ENCODE results near the gene POLR1A.

POLR1A gene

DNA sequence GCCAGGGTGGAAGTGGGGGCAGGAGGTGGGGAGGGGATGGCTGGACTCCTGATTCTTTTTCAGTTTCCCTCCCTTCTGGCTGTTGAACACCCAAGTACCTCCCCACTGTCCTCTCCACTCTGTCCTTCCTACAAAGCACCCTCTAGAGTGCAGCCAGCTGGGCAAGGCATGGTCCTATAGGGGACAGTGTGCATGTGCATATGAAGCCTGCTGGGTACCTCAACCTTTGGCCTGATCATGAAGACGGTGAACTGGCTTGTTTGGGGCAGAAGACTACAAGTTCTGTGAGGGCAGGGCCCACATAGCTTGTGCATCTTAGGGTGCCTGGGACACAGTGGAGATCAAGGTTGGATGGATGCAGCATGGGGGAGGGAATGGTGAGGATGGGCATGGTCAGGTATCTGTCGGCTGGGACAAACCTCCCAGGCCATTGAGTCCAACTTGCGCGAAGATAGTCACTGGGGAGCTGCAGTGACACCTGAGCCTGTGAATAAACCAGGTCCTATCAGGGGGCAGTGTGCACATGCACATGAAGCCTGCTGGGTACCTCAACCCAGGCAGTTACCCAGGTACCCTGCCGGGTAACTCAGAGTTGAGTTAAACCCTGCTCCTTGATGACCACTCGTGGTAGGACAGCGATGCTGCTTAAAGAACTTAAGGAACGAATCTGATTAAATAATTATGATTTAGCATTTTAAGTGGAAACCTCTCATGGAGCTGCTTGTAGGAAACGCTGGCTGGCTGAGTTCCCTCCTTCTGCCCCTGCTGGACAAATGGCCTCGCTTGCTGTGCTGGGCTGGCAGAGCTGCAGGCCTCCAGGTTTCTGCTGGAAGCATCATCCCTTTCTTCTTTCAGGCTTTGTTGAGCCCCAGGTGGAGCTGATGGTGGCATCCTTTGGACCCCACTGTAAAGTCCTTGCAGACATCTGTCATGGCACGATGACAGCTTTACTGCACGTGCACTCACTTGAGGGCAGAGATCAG lies 84.0 kb downstream of the POLR1A start:
- no peak for DNase-seq

DNA sequence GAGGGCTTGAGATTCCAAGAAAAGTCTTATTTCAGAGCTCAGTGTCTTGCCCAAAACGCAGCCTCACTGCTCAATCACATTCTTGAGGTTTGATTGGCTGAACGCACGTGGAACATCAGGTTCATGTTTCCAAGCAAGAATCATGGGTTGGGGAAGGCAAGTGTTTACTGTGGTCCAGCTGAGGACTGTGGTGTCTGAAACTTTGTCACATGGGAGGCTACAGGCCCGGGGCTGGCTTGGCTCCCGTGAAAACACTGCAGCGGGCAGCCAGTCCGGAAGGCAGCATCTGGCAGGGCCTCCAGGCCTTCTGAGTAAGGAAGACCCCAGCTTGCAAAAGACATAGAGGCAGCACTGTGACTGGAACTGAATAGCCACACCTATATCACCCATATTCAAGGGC lies 84.7 kb downstream of the POLR1A start:
- peak; percentile 26 for DNase-seq

DNA sequence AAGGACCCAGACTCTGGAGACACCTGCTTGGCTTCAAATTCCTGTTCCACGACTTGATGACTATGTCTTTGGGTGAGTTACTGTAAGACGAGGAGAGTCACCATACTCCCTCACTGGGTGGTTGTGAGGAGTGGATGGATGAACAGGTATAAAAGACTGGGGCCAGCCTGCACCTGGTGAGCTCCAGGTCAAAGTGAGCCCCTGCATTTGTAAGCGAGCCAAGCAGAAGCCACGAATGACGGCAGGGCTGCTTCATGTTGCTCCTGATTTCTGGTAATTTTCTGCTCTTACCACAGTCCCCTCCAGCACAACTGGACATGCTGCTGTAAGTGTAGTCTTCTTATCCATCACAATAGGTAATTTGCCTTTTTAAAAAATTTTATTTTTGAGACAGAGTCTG lies 86.6 kb downstream of the POLR1A start:
- DNase-seq = no peak

DNA sequence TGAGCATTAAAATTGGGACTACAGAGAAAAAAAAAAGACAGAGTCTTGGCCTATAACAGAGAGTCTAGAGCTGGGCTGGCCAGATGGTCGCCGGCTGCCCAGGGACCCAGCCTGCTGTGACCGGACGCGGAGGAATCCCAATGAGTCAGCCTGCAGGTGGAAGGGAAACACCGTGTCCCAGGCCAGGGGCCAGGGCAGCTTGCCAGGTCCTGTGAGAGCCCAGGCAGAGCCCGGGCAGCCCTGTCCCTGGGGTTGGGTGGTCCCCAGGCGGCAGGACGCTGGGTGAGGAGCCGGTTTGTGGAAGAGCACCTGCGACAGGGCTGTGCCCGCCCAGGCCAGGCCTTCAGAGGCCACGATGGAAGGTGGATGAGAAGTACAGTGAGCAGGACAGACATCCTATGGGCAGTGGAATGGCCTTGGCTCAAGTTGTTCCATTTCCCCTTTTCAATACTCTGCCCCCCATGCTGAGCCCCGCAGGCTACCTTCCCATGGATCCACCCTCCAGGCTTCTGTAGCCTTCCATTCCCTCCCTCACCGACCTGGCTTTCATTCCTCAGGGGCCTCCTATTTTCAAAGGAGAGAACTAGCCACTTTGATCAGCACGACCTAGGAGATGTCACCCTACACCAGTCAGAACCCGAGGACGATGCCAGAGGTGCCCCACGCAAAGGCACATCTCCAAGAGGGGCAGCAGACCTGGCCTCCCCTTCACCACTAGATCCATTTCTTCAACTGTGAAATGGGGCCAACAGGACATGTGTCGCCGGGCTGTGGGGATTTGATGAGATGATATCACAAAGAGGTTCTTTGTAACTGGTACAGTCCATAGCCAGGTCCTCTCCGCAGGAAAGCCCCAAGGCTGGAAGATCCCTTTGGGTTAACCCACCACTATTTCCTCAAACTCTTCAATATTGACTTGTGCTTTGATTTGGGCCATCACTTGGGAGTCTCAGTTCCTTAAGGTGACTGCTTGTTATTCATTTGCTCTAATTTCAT lies 87.5 kb downstream of the POLR1A start:
- DNase-seq = peak; percentile 16

GRCh38 chr2:86016581-86016980 lies 89.1 kb downstream of the POLR1A start:
- no peak for DNase-seq

GRCh38 chr2:86015699-86016098 lies 90.0 kb downstream of the POLR1A start:
- no peak for DNase-seq

DNA sequence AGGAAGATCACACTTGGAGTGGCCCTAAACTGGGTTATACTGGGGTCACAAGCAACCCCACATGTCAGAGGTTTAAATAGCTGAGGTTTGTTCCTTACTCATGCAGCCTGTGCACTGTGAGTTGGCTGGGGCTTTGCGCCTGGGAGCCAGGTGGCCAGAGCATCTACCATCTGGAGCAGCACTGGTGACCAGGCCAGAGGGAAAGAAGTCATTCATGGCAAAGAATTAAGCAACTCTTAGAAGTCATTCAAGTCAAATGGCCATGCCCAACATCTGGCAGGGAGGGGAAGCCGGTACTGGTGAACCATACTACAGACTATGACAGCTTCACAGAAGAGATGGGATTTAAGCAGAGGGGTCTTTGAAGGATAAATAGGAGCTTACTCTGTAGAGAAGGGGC lies 90.7 kb downstream of the POLR1A start:
- DNase-seq = no peak

DNA sequence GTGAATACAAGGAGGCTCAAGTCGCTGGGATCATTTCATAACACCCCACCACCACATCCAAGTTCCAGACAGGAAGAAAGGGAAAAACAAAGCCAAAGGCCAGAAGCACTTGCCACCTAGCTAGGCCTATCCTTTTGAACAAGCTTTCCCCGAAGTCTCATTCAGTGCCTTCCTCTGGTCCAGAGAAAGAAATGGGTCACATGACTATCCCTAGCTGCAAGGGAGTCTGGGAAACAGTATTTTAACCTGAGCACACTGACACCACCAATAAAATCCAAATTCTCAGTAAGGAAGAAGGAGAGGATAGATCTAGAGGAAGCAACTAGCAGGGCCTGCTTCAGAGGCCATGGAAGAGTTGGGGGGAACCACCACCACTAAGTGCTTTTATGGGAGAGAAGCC lies 91.2 kb downstream of the POLR1A start:
- DNase-seq = no peak

DNA sequence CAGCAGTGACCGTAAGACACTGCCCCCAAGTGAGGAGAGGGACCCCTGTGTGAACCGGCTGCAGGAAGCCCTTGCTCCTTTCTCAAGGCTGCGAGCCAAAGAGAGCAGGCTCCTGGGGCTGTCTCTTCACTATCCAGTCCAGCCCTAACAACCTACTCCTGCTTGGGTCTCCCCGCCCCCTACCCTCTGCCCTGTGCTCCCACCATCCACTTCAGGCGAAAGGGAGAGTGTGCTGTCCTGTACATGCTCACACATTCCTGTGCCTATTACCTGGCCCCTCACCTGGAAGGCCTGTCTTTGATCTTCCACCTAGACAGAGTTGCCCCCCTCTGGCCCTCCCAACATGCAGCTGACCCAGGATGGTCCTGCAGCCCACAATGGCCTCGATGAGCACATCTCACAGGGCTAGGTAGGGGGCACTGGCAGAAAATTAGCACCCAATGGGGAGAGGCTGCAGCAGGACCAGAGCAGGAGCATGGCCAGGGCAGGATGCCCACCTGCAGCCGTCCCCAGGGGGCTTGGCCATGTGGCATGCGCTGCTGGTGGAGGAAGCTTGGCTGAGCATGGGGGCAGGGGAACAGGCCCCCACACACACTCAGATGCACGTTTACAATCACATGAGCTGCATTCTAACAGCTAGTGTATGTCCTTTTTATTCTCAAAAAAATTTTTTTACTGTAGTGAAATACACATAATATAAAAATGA lies 93.5 kb downstream of the POLR1A start:
- DNase-seq = no peak

DNA sequence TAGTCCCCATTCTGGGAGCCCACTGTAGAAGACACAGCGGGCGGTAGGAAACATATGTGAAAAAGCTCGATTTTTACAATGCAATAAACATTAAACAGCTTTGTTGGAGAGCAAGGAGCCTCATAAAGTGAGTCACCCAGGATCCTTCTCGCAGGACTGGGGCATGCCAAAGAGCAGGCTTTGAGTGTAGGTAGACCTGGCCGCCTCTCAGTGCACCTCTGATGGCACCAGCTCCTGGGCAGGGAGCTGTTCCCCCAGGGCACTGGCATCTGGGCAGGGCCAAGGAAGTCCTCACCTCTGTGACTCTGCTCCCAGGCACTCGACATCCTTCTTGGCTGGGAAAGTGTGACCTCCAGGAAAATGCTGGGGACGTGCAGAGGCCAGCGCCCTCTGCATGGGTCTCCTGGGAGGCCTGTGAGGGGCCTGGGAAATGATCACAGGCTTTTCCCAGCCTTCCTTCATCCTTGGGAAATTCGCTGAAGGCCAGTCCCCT lies 94.2 kb downstream of the POLR1A start:
- DNase-seq = no peak

- no peak for DNase-seq
These were observed 95.6 kb downstream of the POLR1A start for GRCh38 chr2:86010083-86010482.

- no peak for DNase-seq
These were observed 99.2 kb downstream of the POLR1A start for GRCh38 chr2:86006524-86006923.

- DNase-seq = no peak
These were observed 101.7 kb downstream of the POLR1A start for GRCh38 chr2:86003967-86004366.

GRCh38 chr2:86003104-86003503 lies 102.6 kb downstream of the POLR1A start:
- no peak for DNase-seq

- DNase-seq = no peak
These were observed 103.3 kb downstream of the POLR1A start for GRCh38 chr2:86002375-86002774.

DNA sequence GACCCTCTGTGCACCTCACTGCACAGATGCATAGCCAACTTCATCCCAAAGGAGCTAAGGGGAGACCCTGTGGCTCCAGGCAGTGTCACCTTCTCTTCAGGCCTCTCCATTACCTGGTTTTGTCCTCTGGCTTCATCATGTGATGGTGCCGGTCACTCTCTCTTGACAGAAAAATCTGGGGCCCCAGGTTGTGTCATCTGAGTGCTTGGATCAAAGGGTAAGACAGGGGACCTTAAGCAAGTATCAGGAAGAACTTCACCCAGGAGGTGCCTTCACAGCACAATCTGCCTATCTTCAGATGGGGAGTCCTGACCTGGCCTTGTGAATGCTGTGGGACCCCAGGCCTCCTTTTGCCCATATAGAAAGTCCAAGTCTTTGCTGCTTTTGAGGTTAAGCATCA lies 104.4 kb downstream of the POLR1A start:
- no peak for DNase-seq

DNA sequence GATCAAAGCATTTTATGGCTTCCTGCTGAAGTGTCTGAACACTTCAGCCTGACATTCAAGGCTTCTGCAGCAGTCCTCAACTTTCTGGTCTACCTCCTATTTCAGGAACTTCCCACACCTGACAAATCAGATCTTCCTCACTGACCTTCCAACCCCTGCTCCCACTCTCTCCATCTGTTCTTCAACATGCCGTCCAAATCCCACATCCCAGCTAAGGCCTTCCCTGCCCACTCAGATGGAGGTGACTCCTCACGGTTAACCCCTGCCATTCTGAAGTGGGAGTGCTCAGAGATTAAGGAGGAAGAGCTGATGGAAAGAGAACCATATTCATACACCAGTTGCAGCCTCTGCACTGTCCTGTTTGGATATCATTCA lies 104.8 kb downstream of the POLR1A start:
- DNase-seq = no peak

DNA sequence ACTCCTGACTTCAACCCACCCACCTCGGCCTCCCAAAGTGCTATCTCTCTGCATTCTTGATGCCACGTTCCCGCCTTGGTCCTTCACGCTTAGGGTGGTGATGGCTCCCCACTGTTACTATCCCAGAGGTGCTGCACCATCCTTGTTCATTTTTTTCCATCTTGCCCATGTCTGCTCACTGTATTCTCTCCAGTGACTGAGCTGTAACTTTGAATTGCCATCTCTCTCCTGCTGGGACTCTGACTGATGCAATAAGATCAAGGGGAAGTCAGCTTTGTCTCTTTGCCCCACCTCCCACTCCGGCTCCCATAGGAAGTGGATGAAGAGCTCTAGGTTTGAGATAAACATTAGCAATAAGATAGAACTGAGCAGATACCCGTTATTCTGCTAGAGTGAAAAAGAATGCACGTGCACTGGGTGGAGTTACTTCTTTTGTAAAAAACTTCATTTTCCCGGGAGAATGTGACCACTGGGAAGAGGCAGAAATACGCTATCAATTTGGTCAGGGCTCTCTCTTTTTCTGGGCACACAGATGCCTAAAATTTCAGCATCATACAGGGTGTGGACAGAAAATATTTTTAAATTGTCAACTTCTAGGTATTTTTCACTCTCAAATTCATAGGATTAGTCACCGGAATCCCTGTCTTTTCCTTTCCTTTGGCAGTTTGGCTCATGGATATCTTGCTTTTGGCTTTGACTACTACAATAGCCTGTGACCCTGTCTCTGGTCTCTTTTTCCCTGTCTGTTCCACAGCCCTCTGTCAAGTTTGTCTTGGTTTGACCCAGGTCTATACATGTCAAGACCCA lies 105.4 kb downstream of the POLR1A start:
- peak; percentile 67 for DNase-seq

DNA sequence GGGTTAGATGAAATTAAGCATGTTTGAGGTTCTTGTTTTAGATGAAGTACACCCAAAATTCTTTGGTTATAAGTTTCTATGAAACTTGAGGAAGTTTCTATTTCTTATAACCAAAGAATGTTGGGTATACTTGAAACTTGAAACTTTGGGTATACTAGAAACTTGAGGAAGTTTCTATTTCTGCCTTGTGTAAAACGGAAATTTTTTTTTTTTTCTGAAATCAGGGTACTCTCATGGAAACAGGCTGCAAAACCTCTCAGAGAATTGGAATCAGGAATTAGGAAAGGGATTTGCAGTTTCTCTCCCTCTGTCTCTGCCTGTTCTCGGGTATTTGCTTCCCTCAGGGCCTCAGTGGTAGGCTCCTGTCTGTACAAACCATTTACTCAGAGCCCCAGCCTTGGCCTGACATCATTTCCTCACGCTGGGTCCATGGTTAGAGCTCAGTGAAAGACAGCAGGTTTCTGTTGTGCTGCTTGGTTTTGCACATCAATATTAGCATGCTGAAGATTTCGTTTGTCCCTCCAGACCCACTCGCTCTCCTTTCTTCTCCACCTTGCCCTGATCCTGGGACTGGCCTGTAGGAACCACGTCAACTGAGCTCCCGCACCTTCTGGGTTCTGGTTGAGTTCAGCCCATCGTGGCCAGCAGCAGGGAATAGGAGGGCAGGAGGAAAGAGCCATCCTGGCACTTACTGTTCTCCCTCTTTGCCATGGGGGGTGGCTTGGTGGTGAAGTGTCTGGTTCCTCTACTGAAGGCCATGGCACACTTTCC lies 106.4 kb downstream of the POLR1A start:
- peak; percentile 79 for DNase-seq

- DNase-seq = peak; percentile 94
These were observed 107.4 kb downstream of the POLR1A start for GRCh38 chr2:85998071-85998991.

All from fibroblast of skin of back (primary cell).